Suppressor macrophage treated with lipopolysaccharide for 1 hour (primary cell): ENCODE data around the gene FLOT2.
"Not testable (repeated sequence)": the region's sequence is repeated elsewhere in the genome, so short reads cannot be mapped to it uniquely, and the experiment has no call there.

Source experiments
- DNase-seq, 3 donors: peaks; one replicate each; pipeline ENCODE4 v3.0.0-alpha.2; 2020 to 2022

FLOT2 gene, protein sequence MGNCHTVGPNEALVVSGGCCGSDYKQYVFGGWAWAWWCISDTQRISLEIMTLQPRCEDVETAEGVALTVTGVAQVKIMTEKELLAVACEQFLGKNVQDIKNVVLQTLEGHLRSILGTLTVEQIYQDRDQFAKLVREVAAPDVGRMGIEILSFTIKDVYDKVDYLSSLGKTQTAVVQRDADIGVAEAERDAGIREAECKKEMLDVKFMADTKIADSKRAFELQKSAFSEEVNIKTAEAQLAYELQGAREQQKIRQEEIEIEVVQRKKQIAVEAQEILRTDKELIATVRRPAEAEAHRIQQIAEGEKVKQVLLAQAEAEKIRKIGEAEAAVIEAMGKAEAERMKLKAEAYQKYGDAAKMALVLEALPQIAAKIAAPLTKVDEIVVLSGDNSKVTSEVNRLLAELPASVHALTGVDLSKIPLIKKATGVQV

DNA sequence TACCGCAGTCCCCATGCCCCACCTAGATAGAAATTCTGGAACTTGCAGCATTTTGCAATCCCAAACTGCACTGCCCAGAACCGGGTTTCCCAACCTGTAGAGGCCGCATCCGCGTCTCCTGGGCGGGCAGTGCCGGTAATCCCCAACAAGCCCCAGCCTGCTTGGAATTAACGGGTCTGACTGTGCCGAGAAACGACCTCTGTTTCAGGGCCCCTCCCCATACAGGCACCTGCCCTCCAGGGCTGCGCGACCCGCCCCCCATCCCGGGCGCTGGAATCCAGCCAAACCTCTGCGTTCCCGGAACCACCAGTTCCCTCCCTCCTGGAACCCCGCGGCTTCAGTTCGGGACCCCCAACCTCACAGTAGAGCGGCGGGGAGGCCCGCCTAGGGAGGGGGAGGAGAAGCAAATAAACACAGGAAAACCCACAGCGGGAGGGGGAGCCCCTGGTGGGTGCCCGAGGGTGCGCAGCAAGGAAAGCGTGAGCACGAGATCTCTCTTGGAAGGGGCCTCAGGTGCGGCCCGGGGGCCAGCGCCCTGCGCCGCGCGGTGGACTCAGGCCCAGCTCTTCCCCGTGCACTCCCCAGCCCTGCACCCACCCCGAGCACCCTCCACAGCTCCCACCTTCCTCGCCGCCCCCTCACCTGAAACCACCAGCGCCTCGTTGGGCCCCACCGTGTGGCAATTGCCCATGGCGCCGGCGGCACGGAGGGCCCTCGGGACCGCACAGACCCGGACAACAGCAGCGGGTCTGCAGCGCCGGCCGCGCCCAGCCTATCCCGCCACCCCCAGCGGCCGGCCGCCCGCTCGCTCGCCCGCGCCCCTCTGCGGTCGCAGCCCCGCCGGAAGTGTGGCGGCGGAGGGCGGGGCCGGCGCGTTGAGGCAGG is at the start of gene FLOT2:
FLOT2 (minus strand) TSS at position 850 of the 885 bp plus-strand sequence; CDS start at position 691, 159 bp downstream.
- DNase-seq = peak; percentile 83 to 87 (median 86)

GRCh38 chr17:28946239-28946638 is 48.7 kb upstream of the FLOT2 start:
- DNase-seq = no peak

DNA sequence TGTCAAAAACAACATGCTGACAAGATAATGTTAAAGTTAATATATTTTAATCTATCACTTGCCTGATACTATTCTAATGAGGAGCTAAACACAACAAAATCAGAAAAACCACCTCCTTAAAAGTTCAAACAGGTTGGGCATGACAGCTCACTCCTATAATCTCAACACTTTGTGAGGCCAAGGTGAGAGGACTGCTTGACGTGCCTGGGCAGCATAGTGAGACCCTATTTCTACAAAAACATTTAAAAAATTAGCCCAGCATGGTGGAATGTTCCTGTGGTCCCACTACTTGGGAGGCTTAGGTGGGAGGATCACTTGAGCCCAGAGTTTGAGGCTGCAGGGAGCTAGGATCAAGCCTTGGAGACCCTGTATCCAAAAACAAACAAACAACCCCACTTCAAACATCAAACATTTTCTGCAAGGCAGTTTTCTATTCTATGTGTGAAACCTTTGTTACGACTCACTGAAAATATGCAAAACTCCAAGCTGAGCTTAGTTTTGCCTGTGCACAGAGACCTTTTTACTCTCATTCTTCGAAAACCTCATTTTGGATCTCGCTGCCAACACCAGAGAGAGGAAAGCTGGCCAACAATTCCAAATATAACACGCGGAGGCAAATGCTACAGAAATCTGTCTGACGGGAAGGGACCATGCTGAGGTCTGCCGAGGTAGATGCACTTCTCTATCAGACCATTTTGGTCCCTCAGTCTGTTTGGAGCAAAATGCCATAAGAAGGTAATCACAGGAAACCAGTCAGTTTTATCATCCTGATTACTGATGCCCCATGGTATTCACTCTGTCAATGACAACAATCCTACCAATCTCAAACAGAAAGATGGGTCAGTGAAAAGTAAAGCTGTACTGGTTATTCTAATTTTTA is 47.6 kb upstream of the FLOT2 start:
- DNase-seq = no peak

DNA sequence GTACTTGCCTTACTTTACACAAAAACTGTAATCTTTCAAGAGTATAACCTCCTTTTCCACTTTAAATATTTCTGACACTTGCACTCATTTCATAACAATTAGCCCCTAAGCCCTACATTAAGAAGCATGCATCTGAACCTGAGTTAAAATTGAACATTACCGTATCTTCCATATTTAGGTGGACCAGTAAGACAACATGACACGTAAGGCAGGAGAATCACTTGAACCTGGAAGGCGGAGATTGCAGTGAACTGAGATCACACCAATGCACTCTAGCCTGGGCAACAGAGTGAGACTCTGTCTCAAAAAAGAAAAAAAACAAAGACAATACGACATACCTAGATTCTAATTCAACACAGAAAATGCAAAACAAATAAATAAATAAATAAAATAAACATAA is 46.8 kb upstream of the FLOT2 start:
- DNase-seq = no peak

DNA sequence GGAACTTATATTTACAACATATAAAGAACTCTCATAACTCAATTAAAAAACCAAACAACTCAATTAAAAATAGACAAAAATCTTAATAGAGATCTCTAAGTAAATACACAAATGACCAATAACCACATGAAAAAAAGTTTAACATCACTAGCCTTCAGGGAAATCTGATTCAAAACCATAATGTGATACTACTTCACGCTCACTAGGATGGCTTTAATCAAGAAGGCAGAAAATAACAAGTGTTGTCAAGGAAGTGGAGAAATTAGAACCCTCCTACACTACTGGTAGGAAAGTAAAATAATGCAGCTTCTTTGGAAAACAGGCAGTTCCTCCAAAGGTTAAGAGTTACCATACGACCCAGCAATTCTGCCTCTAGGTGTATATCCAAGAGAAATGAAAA is 45.4 kb upstream of the FLOT2 start:
- no peak for DNase-seq

DNA sequence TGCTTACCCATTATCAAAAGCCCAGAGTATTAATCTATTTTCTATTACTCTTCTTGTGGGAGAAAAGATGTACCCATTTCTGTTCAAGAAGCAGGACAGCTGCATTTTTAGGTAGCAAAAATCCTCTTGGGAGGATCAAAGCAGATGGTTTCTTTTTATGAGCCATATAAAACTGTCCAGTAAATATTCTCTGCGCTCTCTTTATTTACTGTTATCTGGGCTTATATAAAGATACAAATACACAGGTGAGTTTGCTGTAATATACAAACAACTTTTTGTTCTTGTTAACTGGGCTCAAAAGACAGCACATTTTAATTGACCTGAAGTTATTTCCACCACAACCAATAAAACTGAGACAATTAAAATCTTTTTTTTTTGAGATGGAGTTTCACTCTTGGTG is 43.7 kb upstream of the FLOT2 start:
- no peak for DNase-seq

- no peak for DNase-seq
These were observed 43.1 kb upstream of the FLOT2 start for GRCh38 chr17:28940675-28941074.

DNA sequence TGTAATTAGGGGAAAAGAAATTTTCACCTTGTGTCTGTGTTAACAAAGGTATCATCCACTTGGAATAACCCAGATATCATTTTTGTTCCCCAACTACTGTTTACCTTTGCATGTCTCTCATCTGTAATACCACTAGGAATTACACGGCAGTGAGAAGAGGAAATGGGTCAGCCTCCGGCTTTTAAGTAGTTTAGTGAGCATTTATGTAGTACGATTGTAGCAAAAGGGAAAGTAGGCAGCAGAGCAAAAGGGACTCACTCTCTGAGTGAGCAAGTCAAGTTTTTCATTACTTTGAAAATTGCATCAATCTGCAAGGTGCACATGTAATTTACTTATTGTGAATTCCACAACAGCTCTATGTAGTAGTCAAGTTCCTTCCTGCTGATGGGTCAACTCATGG is 42.6 kb upstream of the FLOT2 start:
- peak in 2 of 3 donors; percentile 24 to 29 for DNase-seq

GRCh38 chr17:28938552-28938951 is 41.0 kb upstream of the FLOT2 start:
- no peak for DNase-seq

- peak; percentile 57 to 78 (median 74) for DNase-seq
These were observed 39.7 kb upstream of the FLOT2 start for GRCh38 chr17:28937044-28937729.

- no peak for DNase-seq
These were observed 38.4 kb upstream of the FLOT2 start for GRCh38 chr17:28935744-28936460.

- not testable (repeated sequence) for DNase-seq
These were observed 37.0 kb upstream of the FLOT2 start for GRCh38 chr17:28934508-28934907.

GRCh38 chr17:28929787-28930186 is 32.3 kb upstream of the FLOT2 start:
- no peak for DNase-seq

GRCh38 chr17:28928061-28928460 is 30.5 kb upstream of the FLOT2 start:
- peak; percentile 46 to 52 (median 52) for DNase-seq

- no peak for DNase-seq
These were observed 29.3 kb upstream of the FLOT2 start for GRCh38 chr17:28926786-28927185.

GRCh38 chr17:28926366-28926765 is 28.8 kb upstream of the FLOT2 start:
- no peak for DNase-seq

- peak; percentile 78 to 94 (median 93) for DNase-seq
These were observed 28.4 kb upstream of the FLOT2 start for GRCh38 chr17:28925912-28926365.

DNA sequence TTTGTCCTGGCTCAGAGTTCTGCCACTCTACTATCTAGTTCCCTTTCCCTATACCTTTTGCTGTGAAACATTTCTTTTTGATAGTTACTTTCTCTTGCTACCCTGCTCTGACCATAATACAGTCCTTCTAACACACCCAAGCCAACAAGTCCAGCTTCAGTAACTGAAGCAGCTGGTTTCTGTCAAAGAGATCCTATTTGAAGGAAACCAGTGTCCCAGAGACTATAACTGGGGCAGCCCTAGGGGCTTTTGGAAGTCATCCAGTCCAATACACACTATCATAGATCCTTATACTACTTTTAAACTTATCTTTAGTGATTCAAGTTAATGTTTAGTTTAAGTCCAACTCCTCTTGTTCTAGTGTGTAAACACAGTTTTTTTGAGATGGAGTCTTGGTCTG is 22.7 kb upstream of the FLOT2 start:
- no peak for DNase-seq

- DNase-seq = no peak
These were observed 20.8 kb upstream of the FLOT2 start for GRCh38 chr17:28918295-28918694.

DNA sequence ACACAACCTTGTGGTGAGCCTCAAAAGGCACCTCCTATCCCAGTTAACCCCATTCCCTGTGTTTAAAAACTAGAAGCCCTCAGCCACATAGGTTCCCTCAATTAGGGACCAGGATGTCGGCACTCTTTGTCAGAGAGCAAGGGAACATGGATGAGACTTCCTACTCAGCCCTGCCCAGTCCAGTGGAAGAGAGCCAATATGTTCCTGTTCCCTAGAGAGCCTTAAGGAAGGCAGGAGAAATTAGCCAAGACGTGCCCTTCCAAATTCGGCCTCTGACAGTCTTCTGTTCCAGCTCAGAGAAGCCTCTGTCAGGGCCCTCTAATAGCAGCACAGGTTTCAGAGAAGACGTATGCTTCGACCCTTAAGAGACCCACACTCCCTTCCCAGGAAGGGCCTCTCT is 19.9 kb upstream of the FLOT2 start:
- DNase-seq = no peak

DNA sequence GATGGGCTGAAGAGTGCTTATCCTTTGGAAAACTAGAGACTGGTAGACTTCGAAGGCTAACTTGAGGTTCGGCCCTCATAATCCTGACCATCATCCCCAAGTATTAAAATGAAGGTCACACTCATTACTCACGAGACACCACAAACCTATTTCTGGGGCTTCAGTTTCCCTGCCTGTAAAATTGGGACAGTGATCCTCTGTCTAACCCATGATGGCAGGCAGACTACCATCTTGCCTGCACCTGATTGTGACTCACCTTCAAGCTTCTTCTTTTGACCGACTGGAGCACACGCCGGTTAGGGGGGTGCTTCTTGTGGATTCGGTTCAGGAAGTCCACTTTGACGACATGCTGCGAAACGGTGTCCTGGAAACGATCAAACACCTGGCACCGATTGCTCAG is 19.5 kb upstream of the FLOT2 start:
- no peak for DNase-seq
